CD4-positive, alpha-beta T cell (primary cell): Measurements from ENCODE around the gene QPCT. TPM values are rescaled to one million over a fixed set of nuclear protein-coding genes. Genes with fewer than 3 reads are reported as not detected.

Experiments
- ATAC-seq: fragments of 200-7000 bp; cut with Tn5 transposase; one replicate; pipeline ENCODE4 v1.10.0; 2022; ENCODE audit warnings: mild to moderate bottlenecking; ENCODE audit not compliant: poor library complexity
- CTCF ChIA-PET: fragments of 350-600 bp; sonication (Branson Sonifier 250); formaldehyde crosslinking; loops from one replicate; lab custom pipeline; 2021; ENCODE audit warnings: antibody characterized with exemption, inconsistent platforms; lab: Charles Lee
- POLR2A ChIA-PET: fragments of 350-600 bp; sonication (Branson Sonifier 250); formaldehyde crosslinking; loops from one replicate; lab custom pipeline; 2021; ENCODE audit warnings: antibody characterized with exemption, inconsistent platforms; lab: Charles Lee
- DNase-seq, 14 experiments: peaks; one replicate each; pipeline ENCODE4 v3.0.0-alpha.2; 2013 to 2020; ENCODE audit warnings: mixed read lengths in 2 of 14
- H3K27ac ChIP-seq, 2 donors: one replicate each; pipeline versions ENCODE4 v1.5.1 to v1.7.0; 2013; ENCODE audit warnings: low read length in 2 of 2, low read depth in 1 of 2, mild to moderate bottlenecking in 1 of 2
- H3K27me3 ChIP-seq, 2 experiments: 1 replicate in 1 of 2; 2 replicates in 1 of 2; pipeline versions ENCODE4 v1.6.1 to v1.7.0; 2013; ENCODE audit warnings: low read length in 2 of 2, control low read depth in 1 of 2, mild to moderate bottlenecking in 1 of 2, moderate library complexity in 1 of 2; ENCODE audit not compliant: insufficient read depth in 2 of 2, control insufficient read depth in 1 of 2
- H3K36me3 ChIP-seq: one replicate; pipeline ENCODE4 v1.6.1; 2013; ENCODE audit warnings: low read length, control low read depth; ENCODE audit not compliant: insufficient read depth
- H3K4me1 ChIP-seq: one replicate; pipeline ENCODE4 v1.6.1; 2013; ENCODE audit warnings: low read length, control low read depth; ENCODE audit not compliant: insufficient read depth
- H3K4me3 ChIP-seq: one replicate; pipeline ENCODE4 v1.5.1; 2013; ENCODE audit warnings: mild to moderate bottlenecking, low read length, moderate library complexity
- H3K9me3 ChIP-seq, 2 experiments: 1 replicate in 1 of 2; 2 replicates in 1 of 2; pipeline versions ENCODE4 v1.6.1 to v1.7.0; 2013; ENCODE audit warnings: low read length in 2 of 2, mild to moderate bottlenecking in 2 of 2, control low read depth in 1 of 2, moderate library complexity in 1 of 2; ENCODE audit not compliant: control insufficient read depth in 1 of 2, insufficient read depth in 1 of 2
- H3K27ac Mint-ChIP-seq: one replicate; pipeline ENCODE4 v1.8.0; 2020; ENCODE audit warnings: mixed read lengths
- H3K27me3 Mint-ChIP-seq: one replicate; pipeline ENCODE4 v1.8.0; 2021; ENCODE audit warnings: mixed read lengths
- H3K36me3 Mint-ChIP-seq: one replicate; pipeline ENCODE4 v1.8.0; 2021; ENCODE audit warnings: low read depth, mixed read lengths
- H3K4me1 Mint-ChIP-seq: one replicate; pipeline ENCODE4 v1.8.0; 2021; ENCODE audit warnings: low read depth, mixed read lengths
- H3K4me3 Mint-ChIP-seq: one replicate; pipeline ENCODE4 v1.8.0; 2020; ENCODE audit warnings: mild to moderate bottlenecking, mixed read lengths
- H3K9me3 Mint-ChIP-seq: one replicate; pipeline ENCODE4 v1.8.0; 2020; ENCODE audit warnings: mixed read lengths
- CTCF ChIP-seq: fragments of 200-600 bp; IDR thresholded peaks from one replicate; pipeline ENCODE4 v1.8.0; 2022; ENCODE audit warnings: antibody characterized with exemption, mild to moderate bottlenecking
- intact Hi-C, 2 experiments: fragments of 100-400 bp; cut with DNase I in 1 of 2; cut with micrococcal nuclease in 1 of 2; formaldehyde crosslinking; loops; one replicate each; pipeline versions ENCODE4 v1.15.1 to v1.9.0; 2023 to 2025; cut with DNase I, micrococcal nuclease
- total RNA-seq, 174 experiments: library from RNA in 2 of 174; stranded (reverse) in 2 of 174; gene quantifications; one replicate each; pipeline ENCODE4 v1.2.3 and lab custom pipeline; 2021 to 2026

The QPCT gene
- total RNA-seq, 2 experiments from 2014 or later = 0.53 to 0.71 TPM

GRCh38 chr2:37297632-37298031 lies 46.8 kb upstream of the QPCT start:
- ChIA-PET POLR2A (interaction anchor here (0.6 kb wide), 1 partner anchor 17 kb away, joined by 3 read pairs; no protein-coding TSS in a partner anchor), CTCF (no interaction called here)
- no peak for TF ChIP-seq CTCF
- no peak overlapping the region for H3K27ac Mint-ChIP-seq
- peaks cover 37% of the 10 kb centered on the region for H3K4me1 Mint-ChIP-seq
- ATAC-seq (no peak), DNase-seq (no peak)
- no peaks in the 10 kb centered on the region for H3K9me3 ChIP-seq
- H3K9me3 Mint-ChIP-seq = peaks cover 2% of the 10 kb centered on the region
- no peaks in the 10 kb centered on the region for H3K4me1 ChIP-seq
- H3K27me3 Mint-ChIP-seq = no peaks in the 10 kb centered on the region
- H3K36me3 ChIP-seq = no peaks in the 10 kb centered on the region
- intact Hi-C loops = no loop called here
- no peak overlapping the region for H3K27ac ChIP-seq
- no peak overlapping the region for H3K4me3 Mint-ChIP-seq
- peaks cover 18% of the 10 kb centered on the region for H3K36me3 Mint-ChIP-seq
- H3K27me3 ChIP-seq = no peaks in the 10 kb centered on the region
- H3K4me3 ChIP-seq = no peak overlapping the region

GRCh38 chr2:37300146-37300545 lies 44.3 kb upstream of the QPCT start:
- no peak for TF ChIP-seq CTCF
- Histone ChIP-seq H3K9me3 (no peaks in the 10 kb centered on the region), H3K4me1 (no peaks in the 10 kb centered on the region), H3K4me3 (no peak overlapping the region), H3K27me3 (no peaks in the 10 kb centered on the region), H3K36me3 (no peaks in the 10 kb centered on the region), H3K27ac (no peak overlapping the region)
- ChIA-PET POLR2A (no interaction called here), CTCF (no interaction called here)
- Mint-ChIP-seq H3K4me3 (no peak overlapping the region), H3K9me3 (peaks cover 2% of the 10 kb centered on the region), H3K36me3 (peaks cover 23% of the 10 kb centered on the region), H3K27me3 (no peaks in the 10 kb centered on the region), H3K4me1 (peaks cover 42% of the 10 kb centered on the region), H3K27ac (no peak overlapping the region)
- DNase-seq (no peak), ATAC-seq (no peak)
- intact Hi-C loops = no loop called here

- no peaks in the 10 kb centered on the region for H3K36me3 ChIP-seq
- peaks cover 19% of the 10 kb centered on the region for H3K36me3 Mint-ChIP-seq
- peaks cover 42% of the 10 kb centered on the region for H3K4me1 Mint-ChIP-seq
- no peaks in the 10 kb centered on the region for H3K9me3 ChIP-seq
- no peak for TF ChIP-seq CTCF
- no peaks in the 10 kb centered on the region for H3K4me1 ChIP-seq
- no peak overlapping the region for H3K4me3 Mint-ChIP-seq
- no peak overlapping the region for H3K27ac Mint-ChIP-seq
- no peaks in the 10 kb centered on the region for H3K27me3 Mint-ChIP-seq
- H3K27me3 ChIP-seq = no peaks in the 10 kb centered on the region
- H3K27ac ChIP-seq = no peak overlapping the region
- DNase-seq (no peak), ATAC-seq (no peak)
- ChIA-PET POLR2A (interaction anchor here (0.7 kb wide), 1 partner anchor 96 kb away, joined by 3 read pairs; no protein-coding TSS in a partner anchor), CTCF (no interaction called here)
- H3K4me3 ChIP-seq = no peak overlapping the region
- intact Hi-C loops = no loop called here
- H3K9me3 Mint-ChIP-seq = peaks cover 2% of the 10 kb centered on the region
These were observed 43.9 kb upstream of the QPCT start for GRCh38 chr2:37300578-37300977.
